Transverse colon (tissue), 3 donors: Measurements from ENCODE around the gene DDIT3.

ENCODE experiments used
- EP300 ChIP-seq: sonication (generic); formaldehyde crosslinking; IDR thresholded peaks from one replicate; pipeline ENCODE4 v1.6.1; 2017; ENCODE audit warnings: antibody characterized with exemption, low read depth
- POLR2A ChIP-seq: fragments of 450-650 bp; IDR thresholded peaks from one replicate; pipeline ENCODE4 v1.6.1; 2016; ENCODE audit warnings: antibody characterized with exemption, mild to moderate bottlenecking, moderate library complexity
- TF ChIP-seq, protein P1 (sequence below), 5 experiments: fragments of 200-600 bp in 3 of 5; fragments of 450-650 bp in 2 of 5; sonication (generic) in 3 of 5; IDR thresholded peaks; 1 replicate in 2 of 5; 2 replicates in 3 of 5; pipeline ENCODE4 v1.5.1; 2016 to 2017; ENCODE audit warnings: antibody characterized with exemption in 5 of 5, inconsistent platforms in 3 of 5, mild to moderate bottlenecking in 2 of 5, moderate library complexity in 1 of 5

DNA sequence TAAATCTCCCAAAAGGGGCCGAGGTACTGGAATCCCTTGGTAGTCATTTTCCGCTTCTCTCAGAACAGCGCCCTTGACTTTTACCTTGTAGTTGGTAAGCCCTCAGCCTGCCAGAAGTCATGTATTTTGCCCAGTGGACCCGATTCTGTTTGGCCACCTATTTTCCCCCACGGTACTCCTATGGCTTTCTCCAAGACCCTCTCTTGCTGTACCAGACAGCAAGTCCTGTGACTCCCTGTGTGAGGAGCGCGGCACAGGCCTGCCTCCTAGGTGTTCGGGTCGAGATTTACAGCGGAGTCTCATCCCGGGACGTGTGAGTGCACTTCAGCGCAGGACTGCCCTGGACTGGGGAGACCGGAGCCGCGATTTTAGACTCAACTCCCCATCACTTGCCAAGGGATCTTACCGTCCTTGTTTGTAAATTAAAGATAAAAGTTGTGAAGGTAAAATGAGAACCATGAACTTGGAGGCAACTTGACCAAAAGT, 1.3 kb upstream of the DDIT3 start:
- TF ChIP-seq, protein P1, sequence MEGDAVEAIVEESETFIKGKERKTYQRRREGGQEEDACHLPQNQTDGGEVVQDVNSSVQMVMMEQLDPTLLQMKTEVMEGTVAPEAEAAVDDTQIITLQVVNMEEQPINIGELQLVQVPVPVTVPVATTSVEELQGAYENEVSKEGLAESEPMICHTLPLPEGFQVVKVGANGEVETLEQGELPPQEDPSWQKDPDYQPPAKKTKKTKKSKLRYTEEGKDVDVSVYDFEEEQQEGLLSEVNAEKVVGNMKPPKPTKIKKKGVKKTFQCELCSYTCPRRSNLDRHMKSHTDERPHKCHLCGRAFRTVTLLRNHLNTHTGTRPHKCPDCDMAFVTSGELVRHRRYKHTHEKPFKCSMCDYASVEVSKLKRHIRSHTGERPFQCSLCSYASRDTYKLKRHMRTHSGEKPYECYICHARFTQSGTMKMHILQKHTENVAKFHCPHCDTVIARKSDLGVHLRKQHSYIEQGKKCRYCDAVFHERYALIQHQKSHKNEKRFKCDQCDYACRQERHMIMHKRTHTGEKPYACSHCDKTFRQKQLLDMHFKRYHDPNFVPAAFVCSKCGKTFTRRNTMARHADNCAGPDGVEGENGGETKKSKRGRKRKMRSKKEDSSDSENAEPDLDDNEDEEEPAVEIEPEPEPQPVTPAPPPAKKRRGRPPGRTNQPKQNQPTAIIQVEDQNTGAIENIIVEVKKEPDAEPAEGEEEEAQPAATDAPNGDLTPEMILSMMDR (IDR thresholded peaks at IDR 0.05), result no peak
- no peak for TF ChIP-seq EP300
- no peak for TF ChIP-seq POLR2A
